Measurements from ENCODE around the gene MIGA1.
"Not testable (repeated sequence)": the region's sequence is repeated elsewhere in the genome, so short reads cannot be mapped to it uniquely, and the experiment has no call there.

MIGA1 gene

DNA sequence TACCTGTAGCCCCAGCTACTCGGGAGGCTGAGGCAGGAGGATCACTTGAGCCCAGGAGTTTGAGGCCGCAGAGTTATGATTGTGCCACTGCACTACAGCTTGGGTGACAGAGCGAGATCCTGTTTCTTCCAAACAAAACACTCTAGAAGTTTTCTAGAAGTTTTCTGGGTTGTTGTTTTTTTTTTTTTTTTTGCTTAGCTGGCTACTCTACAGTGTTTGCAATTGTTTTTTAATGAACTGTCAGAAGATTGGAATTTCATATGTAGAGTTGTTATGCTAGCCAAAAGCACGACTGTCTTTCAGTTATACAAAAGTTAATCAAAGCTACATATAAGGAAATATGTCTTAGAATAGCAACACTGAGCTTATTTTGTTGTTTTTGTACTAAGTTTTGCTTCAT lies 78.1 kb downstream of the MIGA1 start:
- DNase-seq, result no peak

DNA sequence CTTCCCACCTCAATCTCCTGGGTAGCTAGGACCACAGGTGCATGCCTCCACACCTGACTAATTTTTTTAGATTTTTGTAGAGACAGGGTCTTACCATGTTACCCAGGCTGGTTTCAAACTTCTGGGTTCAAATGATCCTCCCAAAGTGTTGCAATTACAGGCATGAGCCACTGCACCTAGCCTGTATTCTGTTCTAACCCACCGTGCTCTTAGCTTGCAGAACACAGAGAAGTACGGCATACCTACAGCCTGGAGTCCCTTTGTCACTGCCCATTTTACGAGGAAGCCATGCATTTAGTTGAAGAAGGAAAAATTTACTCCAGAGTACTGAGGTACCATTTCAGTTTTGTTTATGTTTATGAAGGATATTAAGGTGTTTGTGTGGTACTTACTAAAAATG lies 79.3 kb downstream of the MIGA1 start:
- DNase-seq, result no peak

DNA sequence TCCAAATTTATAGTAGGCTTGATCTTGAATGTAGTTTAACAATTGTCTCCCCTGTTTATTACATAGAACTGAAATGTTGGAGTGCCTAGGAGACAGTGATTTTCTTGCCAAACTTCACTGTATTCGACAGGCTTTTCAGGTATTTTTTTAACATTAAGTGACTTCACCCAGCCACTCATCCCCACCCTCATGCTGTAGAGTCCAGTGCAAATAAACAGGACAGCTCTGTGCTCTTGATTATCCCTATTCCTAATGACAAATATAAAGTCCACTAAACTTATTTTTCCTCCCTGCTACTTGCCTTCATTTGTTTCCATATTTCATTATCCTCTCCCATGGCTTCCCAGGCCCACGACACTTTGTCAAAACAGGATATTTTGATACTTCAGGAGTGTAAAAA lies 79.8 kb downstream of the MIGA1 start:
- no peak for DNase-seq

DNA sequence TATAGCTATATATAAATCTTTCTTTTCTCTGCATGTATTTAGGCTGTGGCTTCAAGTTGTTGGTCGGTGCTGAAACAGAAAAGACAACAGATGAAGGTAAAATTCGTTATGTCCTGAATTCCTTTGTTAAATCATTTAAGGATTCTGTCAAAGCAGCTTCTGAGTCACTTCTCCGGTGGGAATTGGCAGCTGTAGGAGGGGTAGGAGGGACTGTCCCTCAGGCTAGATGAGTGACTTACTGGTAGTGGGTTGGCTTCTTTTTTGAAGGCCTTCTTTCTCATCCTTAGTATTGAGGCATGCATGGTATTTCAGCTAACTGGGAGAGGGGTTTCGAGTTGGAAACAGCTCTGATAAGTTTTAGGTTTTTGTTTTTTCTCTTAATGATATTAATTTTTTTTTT lies 86.8 kb downstream of the MIGA1 start:
- DNase-seq, result no peak

DNA sequence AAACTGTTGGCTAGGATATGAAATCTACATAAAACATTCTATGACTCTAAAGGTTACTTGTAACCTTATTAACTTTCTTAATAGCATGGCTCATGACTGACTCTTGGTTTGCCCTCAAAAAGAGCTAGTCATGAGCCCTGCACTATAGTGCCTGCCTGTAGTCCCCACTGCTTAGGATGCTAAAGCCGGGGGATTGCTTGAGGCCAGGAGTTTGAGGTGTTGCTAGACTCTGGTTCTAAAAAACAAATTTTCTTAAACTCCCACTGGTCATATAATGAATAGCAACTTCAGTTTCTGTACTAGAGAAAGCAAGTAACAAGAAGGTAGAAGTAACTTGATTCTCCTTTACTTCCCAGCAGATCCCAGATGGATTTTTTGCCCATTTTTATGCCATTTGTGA lies 93.2 kb downstream of the MIGA1 start:
- DNase-seq, result no peak

DNA sequence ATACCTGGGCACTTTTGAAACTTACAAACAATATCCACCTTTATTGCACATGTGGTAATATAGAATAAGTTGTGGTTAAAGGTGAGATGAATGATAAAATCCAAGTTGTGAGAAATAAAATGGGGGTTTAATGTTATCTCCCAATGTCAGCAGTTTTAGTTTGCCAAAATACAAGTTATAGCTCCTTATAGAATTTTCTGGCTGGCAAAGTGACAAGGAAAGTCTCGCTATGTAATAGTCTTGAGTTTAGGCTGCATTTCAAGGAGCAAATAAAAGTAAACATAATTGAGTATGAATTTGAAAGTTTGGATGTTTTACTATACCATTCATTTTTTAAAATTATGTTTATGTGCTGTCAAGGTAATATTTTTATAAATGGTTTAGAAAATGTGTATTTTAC lies 94.0 kb downstream of the MIGA1 start:
- DNase-seq, result no peak

DNA sequence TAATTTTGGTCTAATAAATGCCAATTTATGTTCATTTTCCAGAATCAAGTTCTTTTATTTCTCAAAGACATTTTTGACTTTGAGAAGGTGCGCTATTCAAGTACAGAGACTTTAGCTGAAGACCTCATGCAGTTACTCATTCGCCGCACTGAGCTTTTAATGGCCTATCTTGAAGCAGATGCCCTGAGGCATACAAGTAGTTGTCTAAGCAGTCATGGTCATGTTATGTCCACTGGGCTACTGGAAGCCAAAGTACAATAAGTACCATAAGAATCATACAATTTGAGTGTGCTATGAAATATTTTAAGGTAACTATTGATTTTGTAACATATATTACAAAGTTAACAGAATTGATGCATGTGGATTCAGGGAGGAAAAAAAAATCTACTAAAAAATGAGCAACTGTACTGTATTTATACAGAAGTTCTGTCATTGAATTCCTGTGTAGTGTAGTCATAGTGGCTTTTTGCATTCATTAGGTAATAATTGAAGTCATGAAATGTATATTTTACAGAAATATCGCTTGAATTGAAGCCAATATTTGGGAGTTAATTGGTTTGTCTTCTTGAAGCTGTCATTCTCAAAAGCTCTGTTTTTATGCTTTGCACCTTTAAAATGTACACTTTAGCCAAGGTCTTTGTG lies 95.5 kb downstream of the MIGA1 start:
- no peak for DNase-seq

DNA sequence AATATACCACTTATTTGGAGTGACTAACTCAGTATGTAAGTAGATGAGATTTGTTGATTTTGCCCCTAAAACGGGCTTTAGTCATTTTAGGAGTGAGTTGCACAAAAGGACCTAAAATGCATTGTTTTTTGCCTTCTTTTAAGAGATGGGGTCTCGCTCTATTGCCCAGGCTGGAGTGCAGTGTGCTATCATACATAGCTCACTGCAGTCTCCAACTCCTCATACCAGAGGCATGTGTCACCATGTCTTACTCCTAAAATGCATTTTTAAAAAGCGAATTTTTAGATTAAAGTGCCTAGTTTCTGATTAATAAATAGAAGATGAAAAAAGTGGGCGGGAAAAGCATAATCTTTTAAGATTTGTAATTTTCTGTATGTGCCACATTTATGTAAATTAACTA lies 97.4 kb downstream of the MIGA1 start:
- no peak for DNase-seq

DNA sequence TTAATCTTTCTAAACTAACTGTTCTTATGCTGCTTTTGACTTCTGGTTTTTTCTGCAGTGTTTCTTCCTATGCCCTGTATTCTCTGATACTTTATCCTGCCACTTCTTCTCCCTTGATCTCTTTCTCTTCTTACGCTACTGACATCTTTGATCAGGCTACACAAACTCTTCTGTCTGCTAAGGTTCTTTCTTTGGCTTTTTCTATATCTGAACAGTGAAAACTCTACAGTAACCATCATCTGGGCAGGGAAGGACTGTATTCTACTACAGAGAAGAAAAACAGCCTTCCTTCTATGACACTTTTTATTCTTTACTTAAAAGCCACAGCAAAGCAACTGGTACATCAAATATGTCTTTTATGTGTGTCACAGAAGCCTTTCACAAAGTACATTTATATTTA lies 101.6 kb downstream of the MIGA1 start:
- DNase-seq, result no peak

DNA sequence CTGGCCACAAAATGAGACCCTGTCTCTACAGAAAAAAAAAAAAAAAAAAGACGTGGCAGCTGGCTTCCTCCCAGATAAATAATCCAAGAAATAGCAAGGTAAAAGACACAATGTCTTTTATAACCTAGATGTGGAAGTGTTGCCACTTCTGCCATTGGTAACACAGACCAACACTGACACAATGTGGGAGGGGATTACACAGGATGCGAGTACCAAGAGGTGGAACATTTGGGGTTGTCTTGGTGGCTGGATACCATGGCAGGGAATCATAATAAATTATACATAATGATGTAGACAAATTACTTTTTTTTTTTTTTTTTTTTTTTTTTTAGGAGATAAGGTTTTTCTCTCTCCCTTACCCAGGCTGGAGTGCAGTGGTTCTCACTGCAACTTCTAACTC lies 103.0 kb downstream of the MIGA1 start:
- no peak for DNase-seq

DNA sequence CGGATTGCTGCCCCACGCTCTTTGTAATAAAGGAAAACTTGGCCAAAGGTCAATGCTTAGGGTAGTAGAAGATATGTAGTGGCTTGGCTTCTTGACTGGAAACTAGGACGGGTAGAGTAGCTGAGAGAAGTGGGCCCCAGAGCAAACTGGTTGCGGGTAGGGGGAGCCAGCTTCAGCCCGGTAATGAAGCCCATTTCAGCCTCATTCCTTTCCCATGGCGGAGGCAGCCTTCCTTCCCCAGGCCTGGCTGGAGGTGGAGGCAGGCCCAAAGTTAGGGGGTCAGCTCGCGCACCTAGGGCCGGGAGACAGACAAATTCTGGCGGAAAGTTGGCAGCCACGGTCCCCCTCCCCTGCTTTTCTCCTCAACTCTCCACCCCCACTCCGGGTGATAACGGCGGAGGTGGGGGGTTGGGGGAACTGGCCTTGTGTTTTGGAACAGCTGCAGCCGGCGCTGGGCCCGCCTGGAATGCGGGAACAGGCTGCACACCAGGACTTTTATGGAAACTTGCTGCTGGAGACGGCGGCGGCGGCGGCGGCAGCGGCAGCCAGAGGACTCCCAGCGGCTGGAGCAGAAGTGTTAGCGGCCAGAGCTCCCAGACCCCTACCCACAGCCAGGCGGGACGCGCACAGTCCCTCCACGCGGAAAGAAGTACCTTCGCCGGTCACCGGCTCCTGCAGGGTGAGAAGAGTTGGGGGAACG lies 108.8 kb downstream of the MIGA1 start, which contains the start of gene NEXN:
Gene NEXN (plus strand): TSS at position 544 of the 700 bp plus-strand sequence. CDS start 27,483 bp downstream, outside the sequence.
- no peak for DNase-seq

DNA sequence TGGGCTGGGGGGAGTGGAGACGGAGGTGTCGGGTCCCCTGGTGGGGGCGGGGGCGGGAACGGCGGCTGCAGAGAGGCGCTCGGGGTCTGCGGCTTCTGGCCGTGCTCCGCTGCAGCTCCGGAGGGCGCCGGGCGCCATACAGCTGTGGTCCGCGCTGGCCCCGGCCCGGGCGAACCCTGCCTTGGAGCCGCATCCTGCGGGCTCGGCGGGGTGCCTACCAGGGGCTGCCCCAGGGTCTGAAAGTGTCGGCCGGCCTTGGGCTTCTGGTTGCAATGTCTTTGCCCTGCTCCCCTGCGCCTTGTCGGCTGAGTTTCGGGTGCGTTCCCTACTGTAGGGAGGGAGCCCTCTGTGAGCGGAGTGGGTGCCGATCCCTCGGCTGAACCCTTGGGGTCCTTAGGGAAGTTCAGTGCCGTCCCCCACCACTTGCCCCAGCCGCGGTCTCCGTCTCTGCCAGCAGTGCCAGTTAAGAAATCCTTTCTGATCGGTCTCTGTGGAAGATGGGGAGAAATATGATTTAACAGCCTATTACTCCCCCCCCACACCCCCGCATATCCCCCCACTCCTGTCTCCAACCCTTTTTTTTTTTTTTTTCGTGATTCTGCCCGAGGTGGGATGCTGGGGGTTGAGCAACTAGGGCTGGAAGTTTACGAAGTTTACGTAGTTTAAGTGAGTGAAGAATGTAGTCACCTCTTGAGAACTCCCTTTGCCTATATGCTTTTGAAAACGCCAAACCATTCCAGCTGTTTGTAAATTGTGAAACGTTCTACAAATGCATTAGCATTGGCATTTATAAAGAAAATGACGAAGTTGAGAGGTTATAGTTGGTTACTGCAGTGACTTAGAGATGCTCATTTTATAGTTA lies 109.6 kb downstream of the MIGA1 start:
- peak in 2 of 5 donors; percentile 3 for DNase-seq

DNA sequence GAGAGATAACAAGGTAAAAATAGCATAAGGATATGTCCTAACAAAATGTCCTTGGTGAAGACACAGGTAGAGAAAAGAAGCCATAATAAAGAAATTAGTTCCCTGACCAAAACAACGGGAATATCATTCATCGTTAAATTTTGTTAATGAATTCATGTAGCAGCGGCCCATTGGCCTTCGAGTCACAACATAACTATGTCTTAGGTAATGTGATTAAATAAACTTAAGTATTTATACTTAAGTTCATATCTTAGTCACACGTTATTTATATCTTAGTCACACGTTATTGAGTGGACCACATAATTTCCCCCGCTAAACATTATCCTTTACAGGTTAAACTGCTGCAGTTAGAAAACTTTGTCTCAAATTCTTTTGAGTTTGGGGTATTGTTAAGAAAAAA lies 110.2 kb downstream of the MIGA1 start:
- no peak for DNase-seq

DNA sequence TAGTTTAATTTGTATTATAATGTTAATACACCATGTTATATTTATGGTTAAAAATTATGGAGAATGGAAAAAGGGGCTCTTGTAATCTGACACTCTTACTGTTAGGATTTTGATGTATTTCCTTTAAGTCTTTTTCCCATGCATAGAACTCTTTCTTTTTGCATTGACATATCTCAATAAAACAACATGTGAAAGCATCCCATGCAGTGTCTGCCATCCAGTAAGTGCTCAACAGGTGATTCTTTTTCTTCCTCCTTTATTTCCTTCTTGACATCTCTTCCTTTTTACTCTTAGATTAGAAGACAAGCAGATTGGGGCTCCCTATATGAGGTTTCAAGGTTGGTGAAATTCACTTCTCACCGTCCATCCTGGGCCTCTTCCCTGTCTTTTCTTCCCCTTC lies 111.8 kb downstream of the MIGA1 start:
- DNase-seq, result no peak

DNA sequence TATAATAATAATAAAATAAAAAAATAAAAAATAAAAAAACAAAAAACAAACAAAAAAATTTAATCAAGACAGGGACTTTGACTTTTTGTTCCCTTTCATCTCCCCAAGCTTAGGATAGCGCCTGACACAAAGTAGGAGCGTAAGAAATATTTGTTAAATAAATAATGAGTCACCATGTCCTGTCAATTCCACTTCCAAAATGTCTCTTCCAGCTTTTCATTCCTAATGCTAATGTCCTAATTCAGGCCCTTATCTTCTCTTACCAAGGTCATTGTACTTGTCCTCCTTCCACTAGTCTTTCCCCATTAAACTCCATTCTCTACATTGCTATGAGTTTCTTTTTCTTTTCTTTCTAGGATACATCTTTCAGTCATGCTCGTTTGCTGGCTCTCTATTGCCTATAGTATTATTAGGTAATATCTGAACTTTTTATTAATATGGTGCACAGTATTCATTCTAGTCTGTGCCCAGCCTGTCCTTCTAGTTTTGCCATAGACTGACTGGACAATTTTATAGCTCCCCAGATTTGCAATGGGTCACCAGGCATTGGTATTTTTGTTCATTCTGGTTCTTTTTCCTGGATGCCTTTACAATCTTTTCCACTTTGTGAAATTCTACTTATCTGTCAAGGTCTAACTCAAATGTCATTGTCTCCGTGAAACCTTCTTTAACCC lies 120.3 kb downstream of the MIGA1 start:
- DNase-seq, result no peak

DNA sequence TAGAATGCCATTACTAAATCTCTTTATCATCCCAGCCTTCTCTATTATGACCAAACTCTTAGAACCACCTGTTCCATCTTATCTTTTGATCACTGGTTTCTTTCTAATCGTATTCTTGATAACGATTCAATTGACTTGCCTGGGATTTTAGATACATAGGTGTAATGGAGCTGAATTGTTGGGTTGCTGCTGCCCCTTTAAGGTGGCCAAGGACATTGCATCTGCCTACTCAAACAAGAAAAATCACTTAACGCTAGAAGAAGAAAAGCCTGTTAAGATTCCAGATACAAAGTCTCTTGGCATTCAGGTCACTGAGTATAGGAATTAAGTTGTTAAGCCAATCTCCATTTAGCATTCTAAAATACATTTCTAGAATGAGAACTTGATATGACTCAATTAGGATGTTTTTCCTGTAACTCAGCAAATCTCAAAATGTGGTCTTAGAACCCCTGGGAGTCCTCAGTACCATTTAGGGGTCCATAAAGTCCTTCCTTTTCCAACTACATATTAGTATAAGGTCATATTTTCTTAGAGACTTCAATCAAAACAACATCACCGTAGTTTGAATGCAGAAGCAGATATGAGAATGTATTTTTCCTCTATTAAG lies 121.3 kb downstream of the MIGA1 start:
- DNase-seq, result peak in 1 of 5 donors; percentile 8

DNA sequence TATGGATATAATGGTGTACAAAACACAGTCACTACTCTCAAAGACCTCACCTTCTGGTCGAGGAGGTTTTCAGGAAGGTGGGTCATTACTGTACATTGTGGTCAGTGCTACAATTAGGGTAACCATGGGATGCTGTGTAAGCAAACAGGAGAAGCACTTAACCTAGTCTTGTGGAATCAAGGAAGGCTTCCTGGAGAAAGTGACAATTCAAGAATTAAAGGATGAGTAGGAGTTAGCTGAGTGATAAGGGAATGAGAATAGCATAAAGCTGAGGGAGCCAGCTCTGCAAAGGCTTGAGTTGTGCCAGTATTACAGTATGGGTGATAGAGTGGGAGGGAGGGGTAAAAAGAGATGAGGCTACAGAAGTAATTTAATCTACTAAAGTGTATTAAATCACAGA lies 126.2 kb downstream of the MIGA1 start:
- no peak for DNase-seq

DNA sequence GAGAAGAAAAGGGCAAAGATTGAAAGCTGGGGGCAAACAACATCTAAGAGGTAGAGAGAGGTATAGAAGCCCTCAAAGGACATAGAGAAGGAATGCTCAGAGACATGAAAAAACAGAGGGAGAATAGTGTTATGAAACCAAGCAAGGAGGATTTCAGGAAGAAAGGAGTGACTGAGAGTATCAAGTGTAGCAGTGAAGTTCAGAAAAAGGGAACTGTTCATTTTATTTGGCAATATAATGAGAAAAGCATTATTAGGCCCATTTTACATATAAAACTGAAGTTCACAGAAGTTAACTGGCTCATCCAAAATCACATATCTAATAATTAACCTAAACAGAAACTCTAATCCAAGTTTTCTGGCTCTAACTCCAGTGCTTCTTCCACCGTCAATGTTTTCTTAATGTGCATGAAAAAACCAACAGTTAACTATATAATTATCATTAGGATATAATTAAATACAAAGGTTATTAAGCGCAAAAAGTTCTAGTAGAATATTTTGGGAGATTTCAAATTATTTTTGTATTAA lies 126.6 kb downstream of the MIGA1 start:
- no peak for DNase-seq

DNA sequence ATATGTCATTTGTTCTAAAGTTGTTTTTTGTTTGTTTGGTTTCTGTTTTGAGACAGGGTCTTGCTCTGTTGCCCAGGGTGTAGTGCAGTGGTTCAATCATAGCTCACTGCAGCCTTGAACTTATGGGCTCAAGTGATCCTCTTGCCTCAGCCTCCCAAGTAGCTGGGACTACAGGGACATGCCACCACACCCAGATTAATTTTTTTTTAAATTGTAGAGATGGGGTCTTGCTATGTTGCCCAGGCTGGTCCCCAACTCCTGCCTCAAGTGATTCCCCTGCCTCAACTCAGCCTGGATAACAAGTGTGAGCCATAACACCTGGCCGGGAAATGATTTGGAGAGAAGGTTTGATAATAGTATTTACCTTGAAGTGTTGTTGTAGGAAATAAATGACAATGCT lies 127.2 kb downstream of the MIGA1 start:
- no peak for DNase-seq

DNA sequence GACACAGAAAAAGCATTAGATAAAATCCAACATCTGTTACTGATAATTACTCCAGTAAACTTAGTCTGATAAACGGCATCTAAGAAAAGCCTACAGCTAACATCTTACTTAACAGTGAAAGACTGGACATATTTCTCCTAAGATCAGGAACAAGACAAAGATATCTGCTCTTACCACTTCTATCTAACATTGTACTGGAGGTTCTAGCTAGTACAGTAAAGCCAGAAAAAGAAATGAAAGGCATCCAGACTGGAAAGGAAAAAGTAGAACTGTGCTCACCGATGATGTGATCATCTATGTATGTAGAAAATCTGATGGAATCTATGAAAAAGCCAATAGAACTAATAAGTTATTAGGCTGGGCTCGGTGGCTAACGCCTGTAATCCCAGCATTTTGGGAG lies 130.7 kb downstream of the MIGA1 start:
- DNase-seq, result no peak

DNA sequence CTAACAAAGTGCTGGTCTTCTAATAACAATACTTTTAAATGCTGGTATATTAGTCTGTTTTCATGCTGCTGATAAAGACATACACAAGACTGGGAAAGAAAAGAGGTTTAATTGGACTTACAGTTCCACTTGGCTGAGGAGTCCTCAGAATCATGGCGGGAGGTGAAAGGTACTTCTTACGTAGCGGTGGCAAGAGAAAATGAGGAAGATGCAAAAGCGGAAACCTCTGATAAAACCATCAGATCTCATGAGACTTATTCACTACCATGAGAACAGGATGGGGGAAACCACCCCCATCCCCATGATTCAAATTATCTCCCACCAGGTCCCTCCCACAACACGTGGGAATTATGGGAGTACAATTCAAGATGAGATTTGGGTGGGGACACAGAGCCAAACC lies 139.5 kb downstream of the MIGA1 start:
- DNase-seq, result not testable (repeated sequence)

DNA sequence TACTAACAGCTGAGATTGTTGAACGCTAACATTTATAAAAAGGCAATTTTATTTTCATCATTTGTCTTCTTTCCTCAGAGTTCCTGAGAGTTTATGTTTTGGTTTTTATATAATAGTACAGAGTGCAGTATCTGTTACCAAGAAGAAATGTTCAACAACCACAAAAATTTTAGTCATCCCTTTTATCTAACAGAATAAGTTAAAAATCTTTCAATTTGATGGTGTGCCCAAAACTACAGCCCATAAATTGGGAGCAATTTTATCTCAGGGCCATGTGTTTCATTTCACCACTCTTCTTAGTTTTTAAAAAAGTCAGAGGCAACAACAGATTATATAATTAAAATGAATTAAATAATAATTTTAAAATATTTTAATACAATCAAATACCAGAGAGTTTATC lies 146.1 kb downstream of the MIGA1 start:
- no peak for DNase-seq
